GM19372 (cell line): Measurements from ENCODE around the gene PLEK.
A peak's percentile ranks its signal among the peaks of the same experiment; 100 is the strongest.
"Not testable (repeated sequence)": the region's sequence is repeated elsewhere in the genome, so short reads cannot be mapped to it uniquely, and the experiment has no call there.

ENCODE experiments used
- ATAC-seq: cut with Tn5 transposase; IDR thresholded peaks from one replicate; pipeline ENCODE4 v1.9.1; 2021; ENCODE audit warnings: mild to moderate bottlenecking, low read depth, moderate library complexity; ENCODE audit not compliant: unreplicated experiment

PLEK gene

GRCh38 chr2:68436270-68436669, 71.2 kb downstream of the PLEK start:
- ATAC-seq: no peak

- no peak for ATAC-seq
Observed at GRCh38 chr2:68438455-68439303, 73.6 kb downstream of the PLEK start.

- ATAC-seq: peak; percentile 100
Observed at GRCh38 chr2:68441179-68441993, 76.3 kb downstream of the PLEK start.

GRCh38 chr2:68441994-68442322, 76.9 kb downstream of the PLEK start:
- no peak for ATAC-seq

- not testable (repeated sequence) for ATAC-seq
Observed at GRCh38 chr2:68446425-68446824, 81.3 kb downstream of the PLEK start.
